ENCODE measurements around the gene CAPN8.

- TF ChIP-seq, protein P1, sequence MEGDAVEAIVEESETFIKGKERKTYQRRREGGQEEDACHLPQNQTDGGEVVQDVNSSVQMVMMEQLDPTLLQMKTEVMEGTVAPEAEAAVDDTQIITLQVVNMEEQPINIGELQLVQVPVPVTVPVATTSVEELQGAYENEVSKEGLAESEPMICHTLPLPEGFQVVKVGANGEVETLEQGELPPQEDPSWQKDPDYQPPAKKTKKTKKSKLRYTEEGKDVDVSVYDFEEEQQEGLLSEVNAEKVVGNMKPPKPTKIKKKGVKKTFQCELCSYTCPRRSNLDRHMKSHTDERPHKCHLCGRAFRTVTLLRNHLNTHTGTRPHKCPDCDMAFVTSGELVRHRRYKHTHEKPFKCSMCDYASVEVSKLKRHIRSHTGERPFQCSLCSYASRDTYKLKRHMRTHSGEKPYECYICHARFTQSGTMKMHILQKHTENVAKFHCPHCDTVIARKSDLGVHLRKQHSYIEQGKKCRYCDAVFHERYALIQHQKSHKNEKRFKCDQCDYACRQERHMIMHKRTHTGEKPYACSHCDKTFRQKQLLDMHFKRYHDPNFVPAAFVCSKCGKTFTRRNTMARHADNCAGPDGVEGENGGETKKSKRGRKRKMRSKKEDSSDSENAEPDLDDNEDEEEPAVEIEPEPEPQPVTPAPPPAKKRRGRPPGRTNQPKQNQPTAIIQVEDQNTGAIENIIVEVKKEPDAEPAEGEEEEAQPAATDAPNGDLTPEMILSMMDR (IDR thresholded peaks at IDR 0.05), result no peak
- no peak for TF ChIP-seq POLR2A (IDR thresholded peaks at IDR 0.05)
Observed at GRCh38 chr1:223514644-223515043, 150.9 kb downstream of the CAPN8 start.

Measured in thyroid gland (tissue), 4 donors.